HG03196 (cell line): Measurements from ENCODE around the gene ZNF516.

Source experiments
- ATAC-seq: cut with Tn5 transposase; IDR thresholded peaks from one replicate; pipeline ENCODE4 v1.9.1; 2021; ENCODE audit not compliant: unreplicated experiment

Gene ZNF516

DNA sequence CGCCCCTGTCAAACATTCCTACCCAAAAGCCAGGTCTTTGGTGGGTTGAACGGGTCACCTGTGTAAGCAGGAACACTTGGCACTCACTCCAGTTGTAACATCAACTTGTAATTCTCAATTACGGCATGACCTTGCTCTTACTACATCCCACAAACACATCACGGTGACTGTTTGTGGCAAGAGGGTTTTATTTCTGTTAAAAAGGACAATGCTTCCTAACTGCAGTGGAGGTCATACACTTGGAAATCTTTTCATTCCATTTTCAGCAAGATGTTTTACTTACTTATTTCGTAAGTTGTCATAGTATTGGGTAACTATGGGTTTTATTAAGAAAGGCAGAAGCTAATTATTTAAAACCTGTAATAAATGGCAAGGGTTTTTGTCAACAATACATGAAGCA lies 126.1 kb downstream of the ZNF516 start:
- no peak for ATAC-seq

DNA sequence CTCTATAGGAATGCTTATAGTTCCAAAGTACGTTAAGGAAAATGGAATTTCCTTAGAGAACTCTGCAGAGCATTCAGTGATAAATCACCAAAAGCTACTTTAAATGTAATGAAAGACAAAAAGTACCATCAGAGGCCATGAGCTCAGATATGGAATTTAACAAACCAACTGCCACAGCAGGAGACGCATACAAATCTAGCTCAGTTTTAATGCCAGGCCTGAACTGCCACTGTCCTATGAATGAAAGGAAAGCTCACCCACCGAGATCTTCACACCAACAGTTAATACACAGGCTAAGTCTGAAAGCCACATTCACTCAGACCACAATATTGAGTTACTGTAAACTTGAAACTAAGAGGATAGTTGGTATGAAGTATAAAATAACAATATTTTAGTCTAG lies 126.8 kb downstream of the ZNF516 start:
- no peak for ATAC-seq

DNA sequence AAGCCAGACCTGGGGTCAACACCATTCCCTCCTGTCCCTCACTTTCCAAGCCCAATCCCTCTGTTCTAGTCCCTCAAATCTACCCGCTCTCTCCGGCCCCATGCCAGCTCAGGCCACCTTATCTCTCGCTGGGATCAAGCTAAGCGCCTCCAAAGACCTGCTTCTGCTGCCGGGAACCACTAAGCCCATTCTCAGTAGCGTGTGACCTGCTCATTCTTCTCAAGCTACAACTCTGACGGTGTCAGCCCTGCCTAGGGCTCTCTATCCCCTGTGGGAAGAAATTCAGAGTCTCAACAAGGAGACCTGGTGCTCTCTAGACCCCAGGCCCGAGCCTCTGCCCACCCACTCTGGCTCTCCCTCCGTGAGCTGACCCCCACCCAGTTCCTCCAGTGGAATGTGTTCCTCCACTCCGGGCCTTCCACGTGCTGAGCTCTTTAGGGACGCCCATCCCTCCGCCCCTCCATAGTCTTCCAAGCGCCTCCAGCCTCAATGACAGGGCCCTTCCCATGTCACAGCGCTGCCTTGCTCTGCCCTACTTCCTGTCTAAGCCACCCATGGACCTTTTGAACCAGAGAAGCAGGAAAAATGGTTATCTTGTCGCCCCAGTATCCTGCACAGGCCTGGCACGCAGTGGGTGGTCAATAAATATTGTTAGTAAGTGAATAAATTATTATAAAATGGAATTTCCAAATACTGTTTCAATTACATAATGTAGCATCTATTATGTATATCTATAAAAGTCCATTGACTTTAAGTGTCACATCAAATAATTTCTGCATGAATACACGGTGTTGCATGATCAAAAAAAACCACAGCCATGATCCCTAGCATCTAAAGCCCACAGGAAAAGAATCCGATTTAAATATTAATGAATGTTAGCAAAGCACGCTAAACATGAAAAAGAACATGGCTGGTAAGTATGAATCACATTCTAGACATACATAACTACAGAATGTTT lies 127.6 kb downstream of the ZNF516 start:
- no peak for ATAC-seq

DNA sequence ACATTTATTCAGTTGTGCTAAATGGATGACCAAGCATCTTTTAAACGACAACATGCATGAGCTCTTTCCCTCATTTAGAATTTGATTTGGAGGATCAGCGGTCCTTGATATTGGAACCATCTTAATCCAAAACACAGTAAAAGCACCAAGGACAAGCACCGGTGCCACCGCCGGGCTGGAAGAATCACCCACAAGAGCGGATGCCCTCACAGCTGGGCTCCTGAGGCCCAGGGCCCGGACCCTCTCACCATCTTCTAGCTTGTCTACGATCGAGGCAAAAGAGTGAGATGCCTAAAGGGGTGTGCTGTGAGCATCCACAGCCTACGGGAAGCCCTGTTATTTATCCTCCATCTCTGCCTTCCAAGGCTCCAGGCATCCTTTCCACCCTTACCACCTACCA lies 129.5 kb downstream of the ZNF516 start:
- no peak for ATAC-seq

DNA sequence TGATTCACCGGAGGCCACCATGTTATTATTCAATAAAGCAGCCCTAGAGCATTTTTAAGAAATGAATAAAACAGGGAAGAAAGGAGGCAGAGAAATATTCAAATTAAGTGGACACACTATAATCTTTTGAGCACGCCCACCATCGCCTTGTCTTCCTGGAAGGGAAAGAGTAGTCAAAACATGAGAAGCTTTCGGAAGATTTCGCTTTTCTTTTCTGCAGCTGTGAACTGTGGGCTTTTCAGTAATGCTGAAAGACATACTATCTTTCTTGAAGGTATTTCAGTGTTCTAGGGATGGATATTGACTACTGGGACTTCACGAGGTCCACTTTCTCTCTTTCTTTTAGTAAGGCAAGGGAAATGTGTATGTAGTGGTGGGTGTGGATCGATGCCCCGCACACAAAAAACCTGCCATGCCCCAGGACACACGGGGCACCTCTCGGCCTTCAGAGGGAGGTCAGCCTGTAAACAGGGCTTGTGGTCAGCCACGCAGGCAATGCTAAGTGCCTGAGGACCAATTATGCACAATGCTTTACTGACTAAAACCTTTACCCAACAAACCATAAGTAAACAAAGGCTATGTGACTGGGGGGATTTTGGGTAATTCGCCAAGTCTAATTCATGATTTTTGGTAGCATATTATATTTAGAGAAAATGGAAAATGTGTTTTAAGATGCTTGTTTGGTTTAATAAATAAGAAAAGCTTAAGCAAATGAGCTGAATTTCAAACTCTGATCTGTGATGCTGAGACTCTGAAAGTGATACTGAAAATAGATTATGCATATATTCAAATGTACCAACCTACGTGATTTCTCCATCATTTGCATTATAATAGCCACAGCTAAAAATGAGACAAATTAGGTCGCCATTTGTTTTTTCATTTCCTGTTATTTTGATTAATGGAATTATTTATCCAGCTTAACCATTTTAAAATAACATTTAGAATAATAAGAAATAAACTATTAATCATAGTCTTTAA lies 130.5 kb downstream of the ZNF516 start:
- ATAC-seq, result peak; percentile 88

GRCh38 chr18:76363436-76364120 lies 131.5 kb downstream of the ZNF516 start:
- no peak for ATAC-seq

DNA sequence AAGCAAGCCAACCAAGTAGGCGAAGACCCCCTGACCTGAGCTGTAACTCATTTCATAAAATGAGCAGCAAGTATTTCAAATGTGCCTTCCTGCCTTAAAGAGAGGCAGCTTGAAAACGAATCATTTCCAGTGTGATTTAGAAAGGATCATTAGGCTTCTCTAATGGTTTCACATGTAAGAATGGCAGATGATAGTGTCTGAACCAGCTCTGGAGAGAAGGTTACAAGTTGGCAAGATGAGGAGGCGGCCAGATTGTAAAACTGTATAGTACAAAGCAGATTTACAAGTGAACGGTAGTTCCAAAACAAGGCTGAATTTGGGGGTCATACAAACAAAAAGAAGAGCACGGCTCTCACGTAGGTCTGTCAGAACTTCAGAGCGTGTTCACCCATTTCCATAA lies 132.4 kb downstream of the ZNF516 start:
- ATAC-seq, result no peak

DNA sequence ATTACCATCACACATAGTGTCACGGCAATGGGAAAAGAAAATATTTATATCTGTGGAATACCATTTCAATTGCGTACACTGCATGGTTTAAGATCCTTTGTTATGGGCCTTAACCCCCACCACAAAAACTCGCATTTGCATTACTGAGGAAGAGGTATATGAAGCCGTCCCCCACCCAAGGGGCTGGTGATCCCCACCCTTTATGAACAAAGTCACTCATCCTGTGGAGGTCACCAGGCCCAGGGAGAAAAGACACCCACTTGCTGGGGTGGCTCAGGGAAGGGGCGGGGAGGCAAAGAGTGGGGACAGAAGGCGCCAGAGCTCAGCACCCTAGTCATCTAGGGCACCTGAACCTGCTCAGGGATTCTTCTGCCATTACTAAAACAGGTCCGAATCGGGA lies 133.8 kb downstream of the ZNF516 start:
- no peak for ATAC-seq

GRCh38 chr18:76359909-76360308 lies 135.1 kb downstream of the ZNF516 start:
- no peak for ATAC-seq

DNA sequence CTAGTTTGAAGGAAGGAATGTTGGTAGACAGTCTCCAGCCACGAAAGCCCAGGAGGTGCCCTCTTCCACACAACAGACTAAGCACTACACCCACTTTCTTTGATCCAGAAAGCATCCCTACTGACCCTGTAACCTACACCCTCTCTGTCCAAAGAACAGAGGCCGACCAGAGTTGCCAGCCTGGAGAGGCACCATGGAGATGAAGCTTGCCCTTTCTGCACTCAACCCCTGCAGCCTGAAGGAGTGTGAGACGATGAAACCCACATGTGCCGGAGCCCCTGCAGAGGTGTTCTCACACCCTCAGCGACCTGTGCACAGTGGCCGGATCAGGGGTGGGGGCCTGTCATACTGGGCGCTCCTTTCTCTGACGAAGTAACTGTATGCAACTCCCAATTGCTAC lies 136.3 kb downstream of the ZNF516 start:
- ATAC-seq, result no peak

DNA sequence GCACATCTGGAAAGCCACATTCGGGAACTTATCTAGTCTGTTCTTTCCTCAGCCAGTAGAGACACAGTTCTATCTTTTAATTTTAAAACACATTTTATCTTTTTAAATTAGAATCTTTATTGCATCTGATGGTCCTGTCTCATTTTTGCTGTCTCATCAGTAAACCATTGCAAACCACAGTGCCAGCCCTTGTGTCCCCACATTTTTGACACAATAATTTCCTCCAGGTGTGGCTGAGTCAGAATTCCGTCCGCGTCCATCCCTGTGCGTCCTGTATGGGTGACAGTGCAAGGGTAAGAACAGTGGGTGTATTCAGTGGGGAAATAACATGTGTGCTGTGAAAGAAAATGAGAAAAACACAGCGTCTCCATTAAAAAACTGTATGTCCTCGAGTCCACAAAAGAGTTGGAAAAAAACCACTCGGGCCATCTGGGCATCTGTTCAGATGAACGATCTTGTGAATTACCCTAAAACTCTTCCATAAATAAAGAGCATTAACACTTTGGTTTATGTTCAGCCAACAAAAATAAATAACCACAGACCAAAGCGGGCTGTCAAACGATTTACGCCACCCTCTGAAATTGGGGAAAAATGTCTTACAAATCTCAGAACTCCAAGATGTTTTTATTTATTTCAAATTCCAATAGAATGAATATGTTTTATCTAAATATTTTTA lies 137.3 kb downstream of the ZNF516 start:
- no peak for ATAC-seq

GRCh38 chr18:76357174-76357573 lies 137.9 kb downstream of the ZNF516 start:
- ATAC-seq, result no peak

DNA sequence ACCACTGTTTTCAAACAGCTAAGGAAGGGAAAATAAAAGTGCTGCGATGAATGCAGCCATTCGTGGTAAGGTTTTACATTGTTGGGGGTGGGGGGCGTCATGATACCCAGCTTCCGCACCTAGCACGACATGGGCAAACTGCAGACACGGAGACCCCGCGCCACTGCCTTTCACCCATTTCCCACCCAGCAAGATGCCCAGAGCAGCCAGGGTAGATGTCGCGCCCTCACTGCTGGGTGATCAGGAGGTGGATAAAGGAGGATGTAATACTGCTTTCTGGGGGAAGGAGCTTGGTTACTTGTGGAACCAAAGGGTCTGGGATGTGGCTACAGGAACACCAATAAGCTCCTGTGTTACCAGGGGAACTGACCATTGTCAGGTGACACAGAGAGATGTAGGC lies 138.4 kb downstream of the ZNF516 start:
- ATAC-seq, result no peak

- no peak for ATAC-seq
Observed at GRCh38 chr18:76354348-76354747, 140.7 kb downstream of the ZNF516 start.

DNA sequence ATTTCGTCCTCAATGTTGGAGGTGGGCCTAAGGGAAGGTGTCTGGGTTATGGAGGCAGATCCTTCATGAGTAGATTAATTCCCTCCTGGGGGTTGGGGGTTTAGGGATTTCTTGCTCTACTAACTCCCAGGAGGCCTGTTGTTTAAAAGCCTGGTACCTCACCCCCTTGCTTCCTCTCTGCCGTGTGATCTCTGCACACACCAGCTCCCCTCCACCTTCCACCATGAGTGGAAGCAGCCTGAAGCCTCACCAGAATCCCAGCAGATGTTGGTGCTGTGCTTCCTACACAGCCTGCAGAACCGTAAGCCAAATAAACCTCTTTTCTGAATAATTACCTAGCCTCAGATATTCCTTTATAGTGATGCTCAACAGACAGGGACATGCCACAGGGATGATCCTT lies 141.5 kb downstream of the ZNF516 start:
- no peak for ATAC-seq

DNA sequence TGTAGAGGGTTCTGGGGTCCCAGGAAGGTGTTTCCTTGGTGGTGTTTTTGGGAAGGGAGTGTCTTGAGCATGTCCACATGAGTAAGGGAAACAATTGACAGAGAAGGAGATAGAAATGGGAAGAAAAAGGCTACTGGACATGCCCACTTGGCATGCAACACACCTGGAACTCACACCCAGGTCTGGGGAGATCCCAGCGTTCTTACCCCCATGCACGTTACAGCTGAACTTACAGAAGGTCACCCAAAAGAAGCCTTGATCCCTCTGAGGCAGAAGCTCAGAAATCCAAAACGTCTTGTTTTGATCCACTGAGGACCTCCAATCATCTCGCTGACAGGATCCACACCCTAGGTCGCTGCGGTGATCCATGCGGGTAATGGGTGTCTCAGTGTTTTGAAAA lies 142.0 kb downstream of the ZNF516 start:
- no peak for ATAC-seq

GRCh38 chr18:76351961-76352581 lies 143.0 kb downstream of the ZNF516 start:
- ATAC-seq, result no peak

DNA sequence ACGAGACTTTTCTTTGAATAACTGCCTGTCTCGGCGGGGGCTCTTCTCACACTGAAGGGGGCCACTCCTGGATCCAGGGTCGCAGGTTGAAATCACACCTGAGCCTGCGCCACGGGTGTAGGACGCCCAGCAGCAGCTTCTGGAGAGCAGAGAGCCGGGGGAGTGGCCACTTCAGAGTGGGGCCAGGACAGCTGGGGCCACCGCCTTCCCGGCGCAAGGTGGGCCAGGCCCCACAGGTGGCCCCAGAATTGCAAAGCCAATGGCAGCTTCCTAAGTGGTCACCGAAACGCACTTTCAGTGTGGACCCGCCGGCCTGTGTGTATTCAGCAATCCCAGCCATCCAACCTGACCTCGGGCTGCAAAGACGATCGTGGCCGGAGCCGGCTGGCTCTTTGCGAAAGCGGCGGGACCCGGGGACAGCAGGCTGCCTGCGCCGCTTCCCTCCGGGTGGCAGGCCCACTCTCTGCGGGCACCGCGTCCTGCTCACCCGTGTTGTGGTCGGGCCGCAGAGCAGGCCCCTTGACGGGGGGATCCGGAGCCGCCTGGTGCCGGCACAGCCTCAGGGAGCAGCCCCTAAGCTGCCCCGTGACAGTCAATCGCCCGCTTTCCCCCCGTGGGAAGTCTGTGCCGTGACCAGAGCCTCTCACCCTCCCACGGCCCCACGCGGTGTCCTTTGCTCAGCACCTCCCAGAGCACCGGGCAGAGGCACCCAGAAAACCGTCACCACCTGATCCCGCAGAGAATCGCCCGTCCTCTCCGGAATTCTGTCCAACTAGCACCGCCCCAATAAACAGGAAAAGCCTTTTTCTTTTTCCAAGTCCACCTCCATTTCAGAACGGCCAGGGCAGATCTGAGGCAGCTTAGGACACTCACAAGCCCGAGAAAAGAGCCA lies 144.7 kb downstream of the ZNF516 start:
- no peak for ATAC-seq

GRCh38 chr18:76349067-76349715 lies 145.9 kb downstream of the ZNF516 start:
- ATAC-seq, result peak; percentile 51
